Neural progenitor cell (in vitro differentiated cells): Measurements from ENCODE around the gene NOL3. TPM values are rescaled to one million over a fixed set of nuclear protein-coding genes. Genes with fewer than 3 reads are reported as not detected.

Experiments
- DNase-seq: peaks from one replicate; pipeline ENCODE4 v3.0.0-alpha.2; 2016; ENCODE audit warnings: low spot score
- H2AFZ ChIP-seq: fragments of 200-600 bp; sonication (generic); replicated peaks from 2 replicates; pipeline ENCODE4 v1.6.1; 2016; ENCODE audit warnings: antibody characterized with exemption
- H3F3A ChIP-seq: fragments of 200-600 bp; sonication (generic); 2 replicates; pipeline ENCODE4 v1.6.1; 2016; ENCODE audit warnings: antibody characterized with exemption, low read depth
- H3K27ac ChIP-seq: fragments of 200-600 bp; sonication (generic); 2 replicates; pipeline ENCODE4 v1.5.1; 2016; ENCODE audit warnings: mild to moderate bottlenecking
- H3K27me3 ChIP-seq: fragments of 200-600 bp; sonication (generic); 2 replicates; pipeline ENCODE4 v1.6.1; 2016; ENCODE audit warnings: mild to moderate bottlenecking, moderate library complexity
- H3K36me3 ChIP-seq: fragments of 200-600 bp; sonication (generic); 2 replicates; pipeline ENCODE4 v1.5.1; 2016
- H3K4me1 ChIP-seq: fragments of 200-600 bp; sonication (generic); 2 replicates; pipeline ENCODE4 v1.6.1; 2016; ENCODE audit warnings: mixed run types
- H3K4me2 ChIP-seq: fragments of 200-600 bp; sonication (generic); 2 replicates; pipeline ENCODE4 v1.6.1; 2016
- H3K4me3 ChIP-seq: fragments of 200-600 bp; sonication (generic); 2 replicates; pipeline ENCODE4 v1.5.1; 2016
- H3K79me2 ChIP-seq: fragments of 200-600 bp; sonication (generic); 2 replicates; pipeline ENCODE4 v1.6.1; 2016; ENCODE audit warnings: low read depth
- H3K9ac ChIP-seq: fragments of 200-600 bp; sonication (generic); 2 replicates; pipeline ENCODE4 v1.6.1; 2016
- H3K9me3 ChIP-seq: fragments of 200-600 bp; sonication (generic); 2 replicates; pipeline ENCODE4 v1.5.1; 2016; ENCODE audit warnings: low read depth
- H4K20me1 ChIP-seq: fragments of 200-600 bp; sonication (generic); 2 replicates; pipeline ENCODE4 v1.6.1; 2016; ENCODE audit warnings: low read depth
- H3K27ac Mint-ChIP-seq: 3 replicates; pipeline ENCODE4 v1.8.0; 2021; ENCODE audit warnings: mixed read lengths
- H3K27me3 Mint-ChIP-seq: 2 replicates; pipeline ENCODE4 v1.8.0; 2022; ENCODE audit warnings: low read depth, mild to moderate bottlenecking, inconsistent platforms, moderate library complexity, mixed read lengths; ENCODE audit not compliant: insufficient read depth
- H3K36me3 Mint-ChIP-seq: 3 replicates; pipeline ENCODE4 v1.8.0; 2021; ENCODE audit warnings: mixed read lengths
- H3K4me1 Mint-ChIP-seq: 3 replicates; pipeline ENCODE4 v1.8.0; 2021; ENCODE audit warnings: mixed read lengths
- H3K4me3 Mint-ChIP-seq: 3 replicates; pipeline ENCODE4 v1.8.0; 2021; ENCODE audit warnings: mild to moderate bottlenecking, moderate library complexity, mixed read lengths
- H3K9me3 Mint-ChIP-seq: 3 replicates; pipeline ENCODE4 v1.8.0; 2020; ENCODE audit warnings: mixed read lengths
- CTCF ChIP-seq: fragments of 200-600 bp; sonication (generic); IDR thresholded peaks from 2 replicates; pipeline ENCODE4 v1.5.1; 2017; ENCODE audit warnings: antibody characterized with exemption, mild to moderate bottlenecking
- EZH2 ChIP-seq: fragments of 200-600 bp; sonication (generic); IDR thresholded peaks from 2 replicates; pipeline ENCODE4 v1.6.1; 2017; ENCODE audit warnings: antibody characterized with exemption, mild to moderate bottlenecking, moderate library complexity
- EZH2phosphoT487 ChIP-seq: fragments of 200-600 bp; sonication (generic); IDR thresholded peaks from 2 replicates; pipeline ENCODE4 v1.6.1; 2017; ENCODE audit warnings: antibody characterized with exemption
- total RNA-seq: library from RNA; depleted of rRNA; stranded (reverse); fragments of >200 nt; gene quantifications from 2 replicates; pipeline ENCODE4 v1.2.3, GENCODE V29; 2015; ENCODE audit warnings: low replicate concordance

NOL3 gene
- total RNA-seq, 1 donor from 2014 or later, result 0.37 TPM

GRCh38 chr16:67191995-67192681, 21.8 kb downstream of the NOL3 start, which contains the start of gene E2F4:
Gene E2F4, plus strand, starts transcription at chr16:67192155. Its CDS starts 73 bp downstream, at chr16:67192228.
- H3K36me3 Mint-ChIP-seq, result peaks cover 16% of the 10 kb centered on the region
- H3K4me1 ChIP-seq, result peaks cover 7% of the 10 kb centered on the region
- peaks cover 27% of the 10 kb centered on the region for H4K20me1 ChIP-seq
- H3K27ac Mint-ChIP-seq, result peak within 1 kb of the TSS; percentile 60
- no peaks in the 10 kb centered on the region for H3K9me3 ChIP-seq
- no peak for TF ChIP-seq EZH2phosphoT487
- no peak for TF ChIP-seq CTCF
- TF ChIP-seq EZH2, result no peak
- H3K9ac ChIP-seq, result peak within 1 kb of the TSS; percentile 90
- no peaks in the 10 kb centered on the region for H3K36me3 ChIP-seq
- H3K4me3 ChIP-seq, result peak within 1 kb of the TSS; percentile 82
- peaks cover 22% of the 10 kb centered on the region for H3K4me1 Mint-ChIP-seq
- no peak within 1 kb of the TSS for H3K27ac ChIP-seq
- H2AFZ ChIP-seq, result peak within 1 kb of the TSS; percentile 5
- H3F3A ChIP-seq, result no peaks in the 10 kb centered on the region
- peaks cover under 1% of the 10 kb centered on the region for H3K27me3 ChIP-seq
- peak within 1 kb of the TSS; percentile 97 for H3K4me2 ChIP-seq
- peak within 1 kb of the TSS; percentile 92 for H3K4me3 Mint-ChIP-seq
- peaks cover 5% of the 10 kb centered on the region for H3K27me3 Mint-ChIP-seq
- H3K79me2 ChIP-seq, result peaks cover 24% of the 10 kb centered on the region
- DNase-seq, result peak; percentile 95
- H3K9me3 Mint-ChIP-seq, result no peaks in the 10 kb centered on the region

- H3K4me1 Mint-ChIP-seq, result peaks cover 22% of the 10 kb centered on the region
- no peak for TF ChIP-seq EZH2
- no peaks in the 10 kb centered on the region for H3K9me3 Mint-ChIP-seq
- H3K4me3 Mint-ChIP-seq, result peak overlapping the region; percentile 92
- Histone ChIP-seq H3K9me3 (no peaks in the 10 kb centered on the region), H3K27ac (no peak overlapping the region), H4K20me1 (peaks cover 29% of the 10 kb centered on the region), H3K4me1 (peaks cover 7% of the 10 kb centered on the region), H3K4me3 (peak overlapping the region; percentile 82), H3K4me2 (peak overlapping the region; percentile 97), H3K9ac (peak overlapping the region; percentile 90), H3K79me2 (peaks cover 24% of the 10 kb centered on the region), H3F3A (peaks cover 6% of the 10 kb centered on the region), H3K27me3 (no peaks in the 10 kb centered on the region), H2AFZ (no peak overlapping the region), H3K36me3 (no peaks in the 10 kb centered on the region)
- DNase-seq, result no peak
- H3K27me3 Mint-ChIP-seq, result peaks cover 5% of the 10 kb centered on the region
- H3K27ac Mint-ChIP-seq, result peak overlapping the region; percentile 57
- H3K36me3 Mint-ChIP-seq, result peaks cover 16% of the 10 kb centered on the region
Measured at GRCh38 chr16:67192781-67193361, 22.5 kb downstream of the NOL3 start.

- no peaks in the 10 kb centered on the region for H3K9me3 Mint-ChIP-seq
- no peaks in the 10 kb centered on the region for H3K36me3 ChIP-seq
- peak overlapping the region; percentile 92 for H3K4me3 Mint-ChIP-seq
- H3K27ac Mint-ChIP-seq, result no peak overlapping the region
- H3K36me3 Mint-ChIP-seq, result peaks cover 16% of the 10 kb centered on the region
- peaks cover 36% of the 10 kb centered on the region for H4K20me1 ChIP-seq
- peaks cover 7% of the 10 kb centered on the region for H3K4me1 ChIP-seq
- peak overlapping the region; percentile 90 for H3K9ac ChIP-seq
- peaks cover 24% of the 10 kb centered on the region for H3K79me2 ChIP-seq
- no peak overlapping the region for H3K27ac ChIP-seq
- TF ChIP-seq EZH2phosphoT487 (no peak), EZH2 (no peak), CTCF (no peak)
- H3K27me3 Mint-ChIP-seq, result peaks cover 5% of the 10 kb centered on the region
- H3K9me3 ChIP-seq, result no peaks in the 10 kb centered on the region
- peak overlapping the region; percentile 82 for H3K4me3 ChIP-seq
- H3K4me2 ChIP-seq, result peak overlapping the region; percentile 97
- peaks cover 22% of the 10 kb centered on the region for H3K4me1 Mint-ChIP-seq
- H3K27me3 ChIP-seq, result no peaks in the 10 kb centered on the region
- H2AFZ ChIP-seq, result no peak overlapping the region
- peaks cover 13% of the 10 kb centered on the region for H3F3A ChIP-seq
- DNase-seq, result no peak
Measured at GRCh38 chr16:67193536-67193935, 23.2 kb downstream of the NOL3 start.

GRCh38 chr16:67194260-67194659, 23.9 kb downstream of the NOL3 start:
- H3K9me3 ChIP-seq, result no peaks in the 10 kb centered on the region
- no peak overlapping the region for H3K9ac ChIP-seq
- Mint-ChIP-seq H3K4me3 (peak overlapping the region; percentile 92), H3K27ac (no peak overlapping the region), H3K27me3 (peaks cover 5% of the 10 kb centered on the region), H3K9me3 (no peaks in the 10 kb centered on the region), H3K36me3 (peaks cover 16% of the 10 kb centered on the region), H3K4me1 (peaks cover 22% of the 10 kb centered on the region)
- no peaks in the 10 kb centered on the region for H3K27me3 ChIP-seq
- no peak overlapping the region for H3K27ac ChIP-seq
- H3K4me2 ChIP-seq, result no peak overlapping the region
- no peak overlapping the region for H3K4me3 ChIP-seq
- no peak for TF ChIP-seq CTCF
- no peak for TF ChIP-seq EZH2phosphoT487
- no peak for TF ChIP-seq EZH2
- DNase-seq, result no peak
- peaks cover 20% of the 10 kb centered on the region for H3F3A ChIP-seq
- H3K79me2 ChIP-seq, result peaks cover 24% of the 10 kb centered on the region
- peaks cover 14% of the 10 kb centered on the region for H3K4me1 ChIP-seq
- no peak overlapping the region for H2AFZ ChIP-seq
- peaks cover 43% of the 10 kb centered on the region for H4K20me1 ChIP-seq
- no peaks in the 10 kb centered on the region for H3K36me3 ChIP-seq
